Vagina (tissue), 2 donors: ENCODE data around the gene IL4. TPM values are rescaled to one million over a fixed set of nuclear protein-coding genes. Genes with fewer than 3 reads are reported as not detected.
A peak's percentile ranks its signal among the peaks of the same experiment; 100 is the strongest.

Experiments
- DNase-seq, 2 donors: peaks; one replicate each; pipeline ENCODE4 v3.0.0-alpha.2; 2017; ENCODE audit errors: extremely low spot score in 2 of 2
- H3K27ac ChIP-seq: fragments of 200-600 bp; sonication (generic); one replicate; pipeline ENCODE4 v1.5.1; 2019
- H3K27me3 ChIP-seq: fragments of 200-600 bp; sonication (generic); one replicate; pipeline ENCODE4 v1.5.1; 2019
- H3K36me3 ChIP-seq, 2 donors: fragments of 200-600 bp; sonication (generic); one replicate each; pipeline ENCODE4 v1.5.1; 2017 to 2019
- H3K4me1 ChIP-seq: fragments of 200-600 bp; sonication (generic); one replicate; pipeline ENCODE4 v1.5.1; 2019
- H3K4me3 ChIP-seq, 2 donors: fragments of 200-600 bp; sonication (generic); 1 replicate in 1 of 2; 2 replicates in 1 of 2; pipeline ENCODE4 v1.5.1; 2016 to 2019
- H3K9me3 ChIP-seq: fragments of 200-600 bp; sonication (generic); one replicate; pipeline ENCODE4 v1.5.1; 2019
- POLR2A ChIP-seq, 2 donors: fragments of 450-650 bp; IDR thresholded peaks; one replicate each; pipeline ENCODE4 v1.6.1; 2017; ENCODE audit warnings: antibody characterized with exemption in 2 of 2, mild to moderate bottlenecking in 2 of 2, moderate library complexity in 2 of 2
- POLR2AphosphoS5 ChIP-seq, 2 donors: sonication (generic); formaldehyde crosslinking; IDR thresholded peaks; one replicate each; pipeline ENCODE4 v1.9.0; 2017; ENCODE audit warnings: antibody characterized with exemption in 2 of 2, mild to moderate bottlenecking in 2 of 2, low read depth in 1 of 2; ENCODE audit not compliant: insufficient read depth in 1 of 2
- intact Hi-C: fragments of 100-400 bp; cut with DNase I; formaldehyde crosslinking; loops from one replicate; pipeline ENCODE4 v1.15.1; 2023
- total RNA-seq: library from RNA; depleted of rRNA; stranded (reverse); fragments of >200 nt; gene quantifications from one replicate; pipeline ENCODE4 v1.2.3, GENCODE V29; 2016
- TF ChIP-seq, protein P1 (sequence below), 3 experiments: fragments of 450-650 bp in 2 of 3; fragments of 200-600 bp in 1 of 3; sonication (generic) in 1 of 3; IDR thresholded peaks; one replicate each; pipeline ENCODE4 v1.5.1; 2017 to 2019; ENCODE audit warnings: antibody characterized with exemption in 3 of 3, mild to moderate bottlenecking in 2 of 3, moderate library complexity in 2 of 3

The IL4 gene
- total RNA-seq, 1 donor from 2014 or later = not detected

DNA sequence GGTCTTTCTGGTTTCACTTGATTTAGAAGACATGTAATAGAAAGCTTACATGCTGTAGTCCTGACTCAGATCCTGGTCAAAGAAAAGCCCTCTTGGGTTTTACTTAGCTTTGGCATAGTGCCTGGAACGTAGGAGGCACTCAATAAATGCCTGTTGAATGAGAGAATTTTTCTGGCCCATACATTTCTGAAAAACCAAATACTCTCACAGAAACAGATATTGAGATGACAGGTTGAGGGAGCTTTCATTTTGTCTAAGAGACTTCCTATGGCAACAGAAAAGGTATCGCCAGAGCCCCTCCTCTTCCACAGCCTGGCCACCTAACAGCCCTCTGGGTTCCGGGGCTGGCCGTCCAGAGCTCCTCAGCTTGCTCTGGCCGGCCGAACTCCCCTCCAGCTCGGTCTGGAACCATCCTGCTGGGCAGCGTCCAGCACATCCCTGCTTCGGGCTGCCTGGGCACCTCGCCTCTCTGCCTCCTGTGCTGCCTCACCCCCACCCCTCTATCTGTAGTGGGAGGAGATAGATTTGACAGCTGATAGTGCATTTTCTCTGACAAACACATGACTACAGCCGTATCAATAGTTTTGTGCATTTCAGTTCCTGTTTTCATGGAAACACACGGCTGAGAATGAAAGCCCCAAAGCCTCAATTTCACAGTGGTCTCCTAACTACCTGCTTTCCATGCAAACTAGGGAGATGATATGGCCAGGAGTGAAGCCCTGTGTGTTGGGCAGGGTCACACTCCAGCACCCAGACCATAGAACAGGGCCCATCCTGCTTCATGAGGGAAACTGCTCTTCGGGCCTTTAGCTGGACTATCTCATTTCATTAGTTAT lies 1.1 kb downstream of the IL4 start:
- H3K4me1 ChIP-seq = peaks cover 26% of the 10 kb centered on the region
- no peak for DNase-seq
- H3K9me3 ChIP-seq = no peaks in the 10 kb centered on the region
- no peaks in the 10 kb centered on the region for H3K27me3 ChIP-seq
- intact Hi-C loops = no loop called here
- no peaks in the 10 kb centered on the region for H3K36me3 ChIP-seq
- TF ChIP-seq POLR2AphosphoS5 (IDR thresholded peaks at IDR 0.05; ENCODE audit: insufficient read depth in 1 of 2, low read depth in 1 of 2) = peak; percentile 52 to 68
- TF ChIP-seq, protein P1, sequence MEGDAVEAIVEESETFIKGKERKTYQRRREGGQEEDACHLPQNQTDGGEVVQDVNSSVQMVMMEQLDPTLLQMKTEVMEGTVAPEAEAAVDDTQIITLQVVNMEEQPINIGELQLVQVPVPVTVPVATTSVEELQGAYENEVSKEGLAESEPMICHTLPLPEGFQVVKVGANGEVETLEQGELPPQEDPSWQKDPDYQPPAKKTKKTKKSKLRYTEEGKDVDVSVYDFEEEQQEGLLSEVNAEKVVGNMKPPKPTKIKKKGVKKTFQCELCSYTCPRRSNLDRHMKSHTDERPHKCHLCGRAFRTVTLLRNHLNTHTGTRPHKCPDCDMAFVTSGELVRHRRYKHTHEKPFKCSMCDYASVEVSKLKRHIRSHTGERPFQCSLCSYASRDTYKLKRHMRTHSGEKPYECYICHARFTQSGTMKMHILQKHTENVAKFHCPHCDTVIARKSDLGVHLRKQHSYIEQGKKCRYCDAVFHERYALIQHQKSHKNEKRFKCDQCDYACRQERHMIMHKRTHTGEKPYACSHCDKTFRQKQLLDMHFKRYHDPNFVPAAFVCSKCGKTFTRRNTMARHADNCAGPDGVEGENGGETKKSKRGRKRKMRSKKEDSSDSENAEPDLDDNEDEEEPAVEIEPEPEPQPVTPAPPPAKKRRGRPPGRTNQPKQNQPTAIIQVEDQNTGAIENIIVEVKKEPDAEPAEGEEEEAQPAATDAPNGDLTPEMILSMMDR (IDR thresholded peaks at IDR 0.05) = no peak
- peak overlapping the region; percentile 57 for H3K27ac ChIP-seq
- peak overlapping the region in 1 of 2 donors; percentile 4 for H3K4me3 ChIP-seq

DNA sequence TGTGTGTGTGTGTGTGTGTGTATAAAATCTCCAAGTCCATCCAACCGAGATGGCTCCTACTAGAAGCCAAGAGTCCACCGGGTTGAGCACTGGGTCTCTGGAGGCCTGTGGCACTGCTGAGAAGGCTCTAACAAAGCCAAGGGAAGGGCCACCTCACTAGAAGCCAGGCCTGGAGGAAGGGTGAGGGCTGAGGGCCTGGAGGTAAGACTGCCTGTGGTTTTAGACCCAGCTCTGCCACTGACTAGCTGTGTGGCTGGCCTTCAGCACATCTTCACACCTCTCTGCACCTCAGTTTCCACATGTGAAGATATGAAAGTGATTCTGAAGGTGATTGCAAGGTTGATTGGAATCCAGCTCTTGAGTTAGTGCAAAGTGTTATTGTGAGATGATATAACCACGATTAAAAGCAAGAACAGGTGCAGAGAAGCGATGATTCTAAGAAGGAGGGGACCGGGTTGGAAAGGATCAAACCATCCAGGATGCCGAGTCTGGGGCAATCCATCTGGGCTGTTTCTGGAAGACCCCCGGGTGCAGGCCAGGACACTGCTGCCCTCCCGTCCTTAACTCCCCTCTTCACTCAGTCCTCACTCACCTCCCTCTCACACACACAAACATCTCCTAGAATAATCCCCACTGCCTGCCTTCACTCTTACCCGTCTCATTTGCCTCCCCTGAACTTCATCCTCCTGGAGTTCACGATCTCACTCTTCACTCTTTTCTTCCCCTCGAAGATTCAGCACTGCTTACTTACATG lies 2.3 kb downstream of the IL4 start:
- Histone ChIP-seq H3K27ac (no peak overlapping the region), H3K4me3 (no peak overlapping the region), H3K9me3 (no peaks in the 10 kb centered on the region), H3K4me1 (peaks cover 26% of the 10 kb centered on the region), H3K36me3 (no peaks in the 10 kb centered on the region), H3K27me3 (no peaks in the 10 kb centered on the region)
- intact Hi-C loops = no loop called here
- TF ChIP-seq, protein P1 (IDR thresholded peaks at IDR 0.05) = no peak
- TF ChIP-seq POLR2A (IDR thresholded peaks at IDR 0.05) (no peak), POLR2AphosphoS5 (IDR thresholded peaks at IDR 0.05; ENCODE audit: insufficient read depth in 1 of 2, low read depth in 1 of 2) (no peak)
- DNase-seq = peak in 1 of 2 donors; percentile 79

GRCh38 chr5:132677191-132677590 lies 3.4 kb downstream of the IL4 start:
- intact Hi-C loops = no loop called here
- Histone ChIP-seq H3K9me3 (no peaks in the 10 kb centered on the region), H3K4me1 (peaks cover 26% of the 10 kb centered on the region), H3K36me3 (no peaks in the 10 kb centered on the region), H3K27me3 (no peaks in the 10 kb centered on the region), H3K27ac (peak overlapping the region; percentile 42), H3K4me3 (no peak overlapping the region)
- peak in 1 of 2 donors; percentile 86 for DNase-seq
- TF ChIP-seq, protein P1 (IDR thresholded peaks at IDR 0.05) = no peak
- no peak for TF ChIP-seq POLR2A (IDR thresholded peaks at IDR 0.05)
- peak in 1 of 2 donors; percentile 28 for TF ChIP-seq POLR2AphosphoS5 (IDR thresholded peaks at IDR 0.05; ENCODE audit: insufficient read depth in 1 of 2, low read depth in 1 of 2)

GRCh38 chr5:132677682-132678400 lies 4.1 kb downstream of the IL4 start:
- Histone ChIP-seq H3K36me3 (no peaks in the 10 kb centered on the region), H3K9me3 (no peaks in the 10 kb centered on the region), H3K4me3 (no peak overlapping the region), H3K27ac (peak overlapping the region; percentile 42), H3K27me3 (no peaks in the 10 kb centered on the region), H3K4me1 (peaks cover 26% of the 10 kb centered on the region)
- intact Hi-C loops = no loop called here
- no peak for DNase-seq
- TF ChIP-seq, protein P1 (IDR thresholded peaks at IDR 0.05) = no peak
- TF ChIP-seq POLR2AphosphoS5 (IDR thresholded peaks at IDR 0.05; ENCODE audit: insufficient read depth in 1 of 2, low read depth in 1 of 2) (no peak), POLR2A (IDR thresholded peaks at IDR 0.05) (no peak)
